Measurements from ENCODE around the gene ZNF141.

GRCh38 chr4:309807-310206, 27.8 kb upstream of the ZNF141 start:
- no peak for TF ChIP-seq POLR2A (IDR thresholded peaks at IDR 0.05)
- TF ChIP-seq CTCF (IDR thresholded peaks at IDR 0.05) = no peak

Measured in heart left ventricle (tissue), 13 donors.